A549 (cell line): ENCODE data around the gene GAMT.

Experiments
- BHLHE40 ChIP-seq: IDR thresholded peaks from 2 replicates; pipeline ENCODE4 v1.6.1; 2012; ENCODE audit warnings: low read depth, low read length, inconsistent platforms
- CTCF ChIP-seq: fragments of >200 bp; sonication (Bioruptor Twin); formaldehyde crosslinking; IDR thresholded peaks from 3 replicates; pipeline ENCODE4 v1.5.1; 2016
- MYC ChIP-seq: IDR thresholded peaks from 2 replicates; pipeline ENCODE4 v1.6.1; 2012; ENCODE audit warnings: mild to moderate bottlenecking, inconsistent platforms, low read length, improper control_type of control experiment, borderline replicate concordance
- PBX3 ChIP-seq: IDR thresholded peaks from 2 replicates; pipeline ENCODE4 v1.6.1; 2012
- REST ChIP-seq: fragments of 200-600 bp; sonication (generic); IDR thresholded peaks from 2 replicates; pipeline ENCODE4 v1.6.1; 2016; ENCODE audit warnings: antibody characterized with exemption, mild to moderate bottlenecking, moderate library complexity
- RFX5 ChIP-seq: fragments of 450-650 bp; IDR thresholded peaks from 2 replicates; pipeline ENCODE4 v1.7.1; 2014; ENCODE audit warnings: antibody characterized with exemption, mild to moderate bottlenecking, moderate library complexity
- RNF2 ChIP-seq: fragments of 200-600 bp; sonication (generic); IDR thresholded peaks from 2 replicates; pipeline ENCODE4 v1.6.1; 2016; ENCODE audit warnings: low read depth, mild to moderate bottlenecking, antibody characterized with exemption, moderate library complexity, borderline replicate concordance
- USF2 ChIP-seq: fragments of 450-650 bp; IDR thresholded peaks from 2 replicates; pipeline ENCODE4 v1.6.1; 2014; ENCODE audit warnings: antibody characterized with exemption

GRCh38 chr19:1422943-1423342, 21.6 kb upstream of the GAMT start:
- TF ChIP-seq CTCF (no peak), REST (no peak), USF2 (no peak), BHLHE40 (no peak), MYC (no peak), PBX3 (no peak), RNF2 (no peak), RFX5 (no peak)
